ENCODE measurements around the gene KLHDC7B.

KLHDC7B gene

GRCh38 chr22:50599816-50600455 is 54.2 kb downstream of the KLHDC7B start:
- FAIRE-seq: no peak

GRCh38 chr22:50600538-50600937 is 54.8 kb downstream of the KLHDC7B start, which contains the start of gene MAPK8IP2:
TSS of gene MAPK8IP2 (plus strand) at chr22:50600793. CDS start at chr22:50600819, 26 bp downstream.
- FAIRE-seq: no peak
